Peyer's patch (tissue), 4 donors: ENCODE measurements around the gene LEUTX. TPM values are rescaled to one million over a fixed set of nuclear protein-coding genes. Genes with fewer than 3 reads are reported as not detected.
"Not testable (repeated sequence)": the region's sequence is repeated elsewhere in the genome, so short reads cannot be mapped to it uniquely, and the experiment has no call there.

Experiments
- DNase-seq, 3 donors: peaks; one replicate each; pipeline ENCODE4 v3.0.0-alpha.2; 2017 to 2019
- H3K27ac ChIP-seq, 4 donors: fragments of 200-600 bp; sonication (generic); one replicate each; pipeline ENCODE4 v1.5.1; 2016 to 2019
- H3K27me3 ChIP-seq, 2 donors: fragments of 200-600 bp; sonication (generic); one replicate each; pipeline ENCODE4 v1.5.1; 2019
- H3K36me3 ChIP-seq, 3 donors: fragments of 200-600 bp; sonication (generic); one replicate each; pipeline ENCODE4 v1.5.1; 2016 to 2019
- H3K4me1 ChIP-seq, 4 donors: fragments of 200-600 bp; sonication (generic); one replicate each; pipeline ENCODE4 v1.5.1; 2016 to 2019
- H3K4me3 ChIP-seq, 4 donors: fragments of 200-600 bp; sonication (generic); 1 replicate in 3 of 4; 2 replicates in 1 of 4; pipeline ENCODE4 v1.5.1; 2016 to 2019; ENCODE audit warnings: mild to moderate bottlenecking in 1 of 4
- H3K9me3 ChIP-seq, 4 donors: fragments of 200-600 bp; sonication (generic); one replicate each; pipeline ENCODE4 v1.5.1; 2016 to 2019; ENCODE audit warnings: mild to moderate bottlenecking in 1 of 4
- CTCF ChIP-seq, 6 experiments: fragments of 450-650 bp in 4 of 6; fragments of 200-600 bp in 2 of 6; sonication (generic) in 1 of 6; IDR thresholded peaks; one replicate each; pipeline ENCODE4 v1.5.1; 2017 to 2019; ENCODE audit warnings: antibody characterized with exemption in 6 of 6, mild to moderate bottlenecking in 3 of 6, moderate library complexity in 1 of 6
- POLR2A ChIP-seq, 2 donors: fragments of 450-650 bp; IDR thresholded peaks; one replicate each; pipeline ENCODE4 v1.5.1; 2017; ENCODE audit warnings: antibody characterized with exemption in 2 of 2, mild to moderate bottlenecking in 2 of 2, moderate library complexity in 2 of 2
- total RNA-seq, 4 donors: library from RNA; depleted of rRNA; stranded (reverse); fragments of >200 nt; gene quantifications; one replicate each; pipeline ENCODE4 v1.1.0, GENCODE V29; 2016

The LEUTX gene
- total RNA-seq, 4 donors from 2014 or later = not detected

- no peak for DNase-seq
- H3K4me3 ChIP-seq = no peak overlapping the region
- H3K27ac ChIP-seq = no peak overlapping the region
- H3K27me3 ChIP-seq = no peaks in the 10 kb centered on the region
- no peaks in the 10 kb centered on the region for H3K4me1 ChIP-seq
- TF ChIP-seq CTCF (IDR thresholded peaks at IDR 0.05) (no peak), POLR2A (IDR thresholded peaks at IDR 0.05) (no peak)
- H3K36me3 ChIP-seq = no peaks in the 10 kb centered on the region
- H3K9me3 ChIP-seq = no peaks in the 10 kb centered on the region
Measured at GRCh38 chr19:39805104-39805503, 26.4 kb downstream of the LEUTX start.

- TF ChIP-seq POLR2A (IDR thresholded peaks at IDR 0.05) (no peak), CTCF (IDR thresholded peaks at IDR 0.05) (no peak)
- H3K36me3 ChIP-seq = no peaks in the 10 kb centered on the region
- H3K4me3 ChIP-seq = no peak overlapping the region
- no peaks in the 10 kb centered on the region for H3K27me3 ChIP-seq
- no peaks in the 10 kb centered on the region for H3K9me3 ChIP-seq
- H3K27ac ChIP-seq = no peak overlapping the region
- DNase-seq = no peak
- H3K4me1 ChIP-seq = no peaks in the 10 kb centered on the region
Measured at GRCh38 chr19:39807846-39808364, 29.3 kb downstream of the LEUTX start.

GRCh38 chr19:39808688-39809087 lies 30.0 kb downstream of the LEUTX start:
- H3K36me3 ChIP-seq, DNase-seq, H3K4me3 ChIP-seq, H3K9me3 ChIP-seq, H3K27me3 ChIP-seq, H3K4me1 ChIP-seq, H3K27ac ChIP-seq: not testable (repeated sequence)

GRCh38 chr19:39809368-39809767 lies 30.7 kb downstream of the LEUTX start:
- Histone ChIP-seq H3K4me1 (no peaks in the 10 kb centered on the region), H3K9me3 (no peaks in the 10 kb centered on the region), H3K27ac (no peak overlapping the region), H3K27me3 (no peaks in the 10 kb centered on the region), H3K36me3 (no peaks in the 10 kb centered on the region), H3K4me3 (no peak overlapping the region)
- TF ChIP-seq POLR2A (IDR thresholded peaks at IDR 0.05) = no peak
- no peak for TF ChIP-seq CTCF (IDR thresholded peaks at IDR 0.05)
- DNase-seq = no peak

- no peaks in the 10 kb centered on the region for H3K4me1 ChIP-seq
- H3K9me3 ChIP-seq = no peaks in the 10 kb centered on the region
- DNase-seq = no peak
- no peak overlapping the region for H3K4me3 ChIP-seq
- no peak for TF ChIP-seq CTCF (IDR thresholded peaks at IDR 0.05)
- TF ChIP-seq POLR2A (IDR thresholded peaks at IDR 0.05) = no peak
- H3K27ac ChIP-seq = no peak overlapping the region
- no peaks in the 10 kb centered on the region for H3K27me3 ChIP-seq
- H3K36me3 ChIP-seq = no peaks in the 10 kb centered on the region
Measured at GRCh38 chr19:39810424-39810823, 31.8 kb downstream of the LEUTX start.

- H3K27me3 ChIP-seq = no peaks in the 10 kb centered on the region
- H3K36me3 ChIP-seq = no peaks in the 10 kb centered on the region
- no peak overlapping the region for H3K27ac ChIP-seq
- TF ChIP-seq CTCF (IDR thresholded peaks at IDR 0.05) (no peak), POLR2A (IDR thresholded peaks at IDR 0.05) (no peak)
- no peak for DNase-seq
- no peak overlapping the region for H3K4me3 ChIP-seq
- no peaks in the 10 kb centered on the region for H3K9me3 ChIP-seq
- H3K4me1 ChIP-seq = no peaks in the 10 kb centered on the region
Measured at GRCh38 chr19:39811064-39811463, 32.4 kb downstream of the LEUTX start.
